A549 (cell line): Measurements from ENCODE around the gene C1GALT1.

Experiments
- CBX8 ChIP-seq: fragments of 200-600 bp; sonication (generic); IDR thresholded peaks from 2 replicates; pipeline ENCODE4 v1.6.1; 2016
- CTCF ChIP-seq: fragments of >200 bp; sonication (Bioruptor Twin); formaldehyde crosslinking; IDR thresholded peaks from 3 replicates; pipeline ENCODE4 v1.5.1; 2016
- ESRRA ChIP-seq: fragments of 150-350 bp; IDR thresholded peaks from 2 replicates; pipeline ENCODE4 v1.6.1; 2014; ENCODE audit warnings: mild to moderate bottlenecking, low read length, borderline replicate concordance
- FOXS1 ChIP-seq: fragments of 250-450 bp; sonication (Bioruptor Pico); IDR thresholded peaks from 2 replicates; pipeline ENCODE4 v1.5.0; 2020; ENCODE audit warnings: mild to moderate bottlenecking, moderate library complexity
- JUNB ChIP-seq: fragments of >200 bp; sonication (Bioruptor Twin); formaldehyde crosslinking; IDR thresholded peaks from 2 replicates; pipeline ENCODE4 v1.6.1; 2016
- KDM5A ChIP-seq: fragments of 200-600 bp; sonication (generic); IDR thresholded peaks from 2 replicates; pipeline ENCODE4 v1.6.1; 2016; ENCODE audit warnings: antibody characterized with exemption, mild to moderate bottlenecking
- TF ChIP-seq, protein P1 (sequence below): fragments of 450-650 bp; IDR thresholded peaks from 2 replicates; pipeline ENCODE4 v1.6.1; 2014; ENCODE audit warnings: antibody characterized with exemption

- no peak for TF ChIP-seq CTCF
- TF ChIP-seq JUNB = no peak
- no peak for TF ChIP-seq FOXS1 (CRISPR knock-in tag)
- TF ChIP-seq, protein P1, sequence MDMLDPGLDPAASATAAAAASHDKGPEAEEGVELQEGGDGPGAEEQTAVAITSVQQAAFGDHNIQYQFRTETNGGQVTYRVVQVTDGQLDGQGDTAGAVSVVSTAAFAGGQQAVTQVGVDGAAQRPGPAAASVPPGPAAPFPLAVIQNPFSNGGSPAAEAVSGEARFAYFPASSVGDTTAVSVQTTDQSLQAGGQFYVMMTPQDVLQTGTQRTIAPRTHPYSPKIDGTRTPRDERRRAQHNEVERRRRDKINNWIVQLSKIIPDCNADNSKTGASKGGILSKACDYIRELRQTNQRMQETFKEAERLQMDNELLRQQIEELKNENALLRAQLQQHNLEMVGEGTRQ = no peak
- no peak for TF ChIP-seq KDM5A
- TF ChIP-seq ESRRA = no peak
- no peak for TF ChIP-seq CBX8
Measured at GRCh38 chr7:7272294-7272693, 90.0 kb downstream of the C1GALT1 start.
